Adipocyte (in vitro differentiated cells): ENCODE results near the gene CDK14.

Experiments used
- DNase-seq: peaks from one replicate; pipeline ENCODE4 v3.0.0-alpha.2; 2015; ENCODE audit warnings: low read depth
- H3K27me3 ChIP-seq: replicated peaks from 2 replicates; pipeline ENCODE4 v1.7.0; 2013; ENCODE audit warnings: mild to moderate bottlenecking, low read length, moderate library complexity; ENCODE audit not compliant: control insufficient read depth, insufficient read depth
- H3K36me3 ChIP-seq: 2 replicates; pipeline ENCODE4 v1.7.0; 2013; ENCODE audit warnings: low read length, mild to moderate bottlenecking, moderate library complexity; ENCODE audit not compliant: control insufficient read depth, insufficient read depth, severe bottlenecking
- H3K4me1 ChIP-seq: 2 replicates; pipeline ENCODE4 v1.7.0; 2013; ENCODE audit warnings: mild to moderate bottlenecking, low read length, moderate library complexity; ENCODE audit not compliant: control insufficient read depth, insufficient read depth
- H3K4me3 ChIP-seq: 2 replicates; pipeline ENCODE4 v1.7.0; 2013; ENCODE audit warnings: mild to moderate bottlenecking, low read length, moderate library complexity
- H3K9ac ChIP-seq: 2 replicates; pipeline ENCODE4 v1.7.0; 2013; ENCODE audit warnings: mild to moderate bottlenecking, low read length, moderate library complexity
- H3K9me3 ChIP-seq: 2 replicates; pipeline ENCODE4 v1.7.0; 2013; ENCODE audit warnings: mild to moderate bottlenecking, low read length, moderate library complexity; ENCODE audit not compliant: control insufficient read depth

CDK14 gene

GRCh38 chr7:91149341-91150246, 553.5 kb downstream of the CDK14 start:
- Histone ChIP-seq H3K27me3 (no peaks in the 10 kb centered on the region), H3K36me3 (no peaks in the 10 kb centered on the region), H3K4me1 (no peaks in the 10 kb centered on the region), H3K9me3 (no peaks in the 10 kb centered on the region), H3K4me3 (no peak overlapping the region), H3K9ac (no peak overlapping the region)
- DNase-seq: peak; percentile 19

GRCh38 chr7:91151916-91152315, 555.8 kb downstream of the CDK14 start:
- no peaks in the 10 kb centered on the region for H3K27me3 ChIP-seq
- H3K9ac ChIP-seq: no peak overlapping the region
- no peak for DNase-seq
- no peaks in the 10 kb centered on the region for H3K9me3 ChIP-seq
- H3K4me3 ChIP-seq: no peak overlapping the region
- peaks cover 5% of the 10 kb centered on the region for H3K4me1 ChIP-seq
- no peaks in the 10 kb centered on the region for H3K36me3 ChIP-seq

- Histone ChIP-seq H3K4me1 (peaks cover 5% of the 10 kb centered on the region), H3K9ac (no peak overlapping the region), H3K4me3 (no peak overlapping the region), H3K27me3 (no peaks in the 10 kb centered on the region), H3K9me3 (no peaks in the 10 kb centered on the region), H3K36me3 (no peaks in the 10 kb centered on the region)
- DNase-seq: no peak
Measured at GRCh38 chr7:91156316-91157185, 560.4 kb downstream of the CDK14 start.

- DNase-seq: no peak
- no peaks in the 10 kb centered on the region for H3K9me3 ChIP-seq
- no peak overlapping the region for H3K4me3 ChIP-seq
- H3K9ac ChIP-seq: no peak overlapping the region
- H3K36me3 ChIP-seq: no peaks in the 10 kb centered on the region
- H3K4me1 ChIP-seq: peaks cover 5% of the 10 kb centered on the region
- H3K27me3 ChIP-seq: no peaks in the 10 kb centered on the region
Measured at GRCh38 chr7:91157579-91158320, 561.6 kb downstream of the CDK14 start.

- Histone ChIP-seq H3K9me3 (no peaks in the 10 kb centered on the region), H3K36me3 (no peaks in the 10 kb centered on the region)
- DNase-seq: no peak
Measured at GRCh38 chr7:91162436-91162835, 566.3 kb downstream of the CDK14 start.

GRCh38 chr7:91164506-91164905, 568.4 kb downstream of the CDK14 start:
- H3K27me3 ChIP-seq: no peaks in the 10 kb centered on the region
- peak; percentile 19 for DNase-seq
- no peaks in the 10 kb centered on the region for H3K36me3 ChIP-seq
- no peaks in the 10 kb centered on the region for H3K9me3 ChIP-seq
- peaks cover 18% of the 10 kb centered on the region for H3K4me1 ChIP-seq
- peak overlapping the region; percentile 35 for H3K4me3 ChIP-seq
- H3K9ac ChIP-seq: peak overlapping the region; percentile 55

More at GRCh38 chr7:91162436-91162835, 566.3 kb downstream of the CDK14 start:
- peaks cover 18% of the 10 kb centered on the region for H3K4me1 ChIP-seq
- H3K4me3 ChIP-seq: no peak overlapping the region
- H3K27me3 ChIP-seq: no peaks in the 10 kb centered on the region
- no peak overlapping the region for H3K9ac ChIP-seq

- Histone ChIP-seq H3K27me3 (no peaks in the 10 kb centered on the region), H3K9ac (peak overlapping the region; percentile 55), H3K4me3 (peak overlapping the region; percentile 35), H3K4me1 (peaks cover 18% of the 10 kb centered on the region), H3K36me3 (no peaks in the 10 kb centered on the region), H3K9me3 (no peaks in the 10 kb centered on the region)
- peak; percentile 91 for DNase-seq
Measured at GRCh38 chr7:91165006-91165845, 569.1 kb downstream of the CDK14 start.

GRCh38 chr7:91165846-91166230, 569.7 kb downstream of the CDK14 start:
- Histone ChIP-seq H3K9me3 (no peaks in the 10 kb centered on the region), H3K27me3 (no peaks in the 10 kb centered on the region), H3K36me3 (no peaks in the 10 kb centered on the region), H3K4me3 (peak overlapping the region; percentile 35), H3K4me1 (peaks cover 18% of the 10 kb centered on the region), H3K9ac (no peak overlapping the region)
- DNase-seq: peak; percentile 45

GRCh38 chr7:91168871-91169829, 573.0 kb downstream of the CDK14 start:
- H3K9me3 ChIP-seq: no peaks in the 10 kb centered on the region
- DNase-seq: peak; percentile 29
- no peak overlapping the region for H3K9ac ChIP-seq
- no peaks in the 10 kb centered on the region for H3K27me3 ChIP-seq
- peaks cover 18% of the 10 kb centered on the region for H3K4me1 ChIP-seq
- H3K36me3 ChIP-seq: no peaks in the 10 kb centered on the region
- no peak overlapping the region for H3K4me3 ChIP-seq
